DMS 273 treated with DMSO at 0.1 percent for 48 hours (cell line): ENCODE data around the gene TACR1.
"Not testable (repeated sequence)": the region's sequence is repeated elsewhere in the genome, so short reads cannot be mapped to it uniquely, and the experiment has no call there.

Experiments
- DNase-seq: peaks from one replicate; lab custom pipeline; 2025; lab: John Stamatoyannopoulos, UW

The TACR1 gene

GRCh38 chr2:75088791-75089190 lies 110.5 kb downstream of the TACR1 start:
- no peak for DNase-seq

- no peak for DNase-seq
These were observed 111.6 kb downstream of the TACR1 start for GRCh38 chr2:75087736-75088135.

GRCh38 chr2:75079575-75079974 lies 119.7 kb downstream of the TACR1 start:
- DNase-seq: no peak

DNA sequence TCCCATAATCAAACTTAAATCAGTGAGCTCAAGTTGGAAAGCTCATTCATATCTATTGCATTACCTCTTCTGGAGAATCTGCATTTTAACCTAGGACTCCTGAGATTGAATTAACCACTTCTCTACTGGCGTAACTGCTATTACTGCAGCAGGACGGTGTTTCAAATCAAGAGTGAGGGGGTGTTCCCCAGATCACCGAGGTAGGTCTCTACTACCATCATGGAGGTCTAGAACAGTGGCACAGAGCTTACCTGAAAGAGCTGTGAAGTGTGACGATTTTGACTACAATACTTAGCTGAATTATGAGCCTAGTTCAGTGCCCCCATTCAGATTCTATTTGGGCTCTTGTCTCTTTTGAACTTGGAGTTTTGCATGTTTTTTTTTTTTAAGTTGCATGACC lies 121.4 kb downstream of the TACR1 start:
- DNase-seq: no peak

GRCh38 chr2:75076088-75076487 lies 123.2 kb downstream of the TACR1 start:
- peak; percentile 96 for DNase-seq

DNA sequence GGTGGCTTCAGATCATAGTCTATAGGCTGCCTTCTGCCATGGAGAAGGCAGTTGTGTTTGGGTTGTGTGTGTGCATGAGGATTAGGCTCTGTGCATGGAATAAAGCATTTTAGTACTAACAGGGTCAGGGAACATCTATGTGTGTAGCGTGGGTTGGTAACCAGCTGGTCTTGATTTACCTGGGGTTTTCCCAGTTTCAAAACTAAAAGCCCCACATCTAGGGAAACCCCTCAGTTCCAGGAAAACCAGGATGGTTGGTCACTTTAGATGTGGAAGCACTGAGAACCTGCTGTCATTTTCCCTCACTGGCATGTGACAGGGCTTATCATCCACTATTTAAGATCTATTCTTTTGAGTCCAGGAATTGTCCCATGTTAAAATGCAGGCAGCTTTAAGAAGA lies 124.6 kb downstream of the TACR1 start:
- DNase-seq: no peak

DNA sequence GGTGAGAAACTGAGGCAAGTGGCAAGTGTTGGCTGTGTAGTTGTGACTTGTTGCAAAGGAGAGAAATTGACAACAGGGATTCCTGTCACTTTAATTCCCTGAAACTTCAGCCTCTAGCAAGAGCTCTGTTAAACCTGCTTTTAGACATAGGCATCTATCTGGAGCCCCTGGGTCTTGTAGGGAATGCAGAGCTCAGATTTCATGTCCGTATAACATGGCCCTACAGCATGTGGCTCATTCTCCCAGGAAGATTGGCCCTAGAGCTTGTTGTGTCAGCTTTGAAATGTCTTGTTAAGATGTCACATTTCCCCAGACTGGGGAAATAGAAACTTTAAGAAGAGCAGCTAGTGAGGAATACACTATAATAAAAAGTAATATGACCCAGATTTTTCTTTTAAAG lies 125.1 kb downstream of the TACR1 start:
- DNase-seq: no peak

- DNase-seq: no peak
These were observed 127.6 kb downstream of the TACR1 start for GRCh38 chr2:75071766-75072165.

DNA sequence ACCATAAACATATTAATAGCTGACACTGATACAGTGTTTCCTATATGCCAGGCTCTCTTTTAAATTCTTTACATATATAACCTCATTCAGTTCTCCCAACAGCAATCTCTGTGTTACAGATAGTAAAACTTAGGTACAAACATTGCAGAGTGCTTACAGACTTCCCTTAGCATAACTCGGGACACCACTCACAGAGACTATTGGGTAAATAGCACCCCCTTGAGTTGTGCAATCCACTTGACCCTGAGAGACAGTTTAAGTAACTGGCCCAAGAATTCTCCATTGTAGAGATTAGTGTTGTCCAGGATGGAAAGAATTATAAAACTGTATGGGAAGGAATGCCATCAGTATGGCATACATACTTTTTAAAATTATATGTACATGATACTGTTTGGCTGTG lies 130.8 kb downstream of the TACR1 start:
- no peak for DNase-seq

DNA sequence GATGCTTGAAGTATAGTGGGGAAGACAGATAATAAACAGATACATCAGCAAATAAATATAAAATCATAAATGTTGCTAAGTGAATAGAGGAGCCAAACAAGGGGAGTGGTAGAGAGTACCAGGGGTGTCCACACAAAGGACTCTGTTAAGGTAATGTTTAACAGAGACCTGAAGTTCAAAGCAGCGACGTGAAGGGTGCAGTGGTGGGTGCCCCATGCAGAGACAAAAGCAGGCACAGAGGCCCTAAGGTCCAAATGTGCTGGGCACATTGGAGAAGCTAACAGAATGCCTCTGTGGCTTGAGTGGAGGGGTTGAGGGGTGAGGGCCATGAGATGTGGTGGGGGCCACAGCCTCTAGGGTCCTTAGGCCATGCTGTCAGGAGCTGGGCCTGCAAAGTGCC lies 131.8 kb downstream of the TACR1 start:
- no peak for DNase-seq

DNA sequence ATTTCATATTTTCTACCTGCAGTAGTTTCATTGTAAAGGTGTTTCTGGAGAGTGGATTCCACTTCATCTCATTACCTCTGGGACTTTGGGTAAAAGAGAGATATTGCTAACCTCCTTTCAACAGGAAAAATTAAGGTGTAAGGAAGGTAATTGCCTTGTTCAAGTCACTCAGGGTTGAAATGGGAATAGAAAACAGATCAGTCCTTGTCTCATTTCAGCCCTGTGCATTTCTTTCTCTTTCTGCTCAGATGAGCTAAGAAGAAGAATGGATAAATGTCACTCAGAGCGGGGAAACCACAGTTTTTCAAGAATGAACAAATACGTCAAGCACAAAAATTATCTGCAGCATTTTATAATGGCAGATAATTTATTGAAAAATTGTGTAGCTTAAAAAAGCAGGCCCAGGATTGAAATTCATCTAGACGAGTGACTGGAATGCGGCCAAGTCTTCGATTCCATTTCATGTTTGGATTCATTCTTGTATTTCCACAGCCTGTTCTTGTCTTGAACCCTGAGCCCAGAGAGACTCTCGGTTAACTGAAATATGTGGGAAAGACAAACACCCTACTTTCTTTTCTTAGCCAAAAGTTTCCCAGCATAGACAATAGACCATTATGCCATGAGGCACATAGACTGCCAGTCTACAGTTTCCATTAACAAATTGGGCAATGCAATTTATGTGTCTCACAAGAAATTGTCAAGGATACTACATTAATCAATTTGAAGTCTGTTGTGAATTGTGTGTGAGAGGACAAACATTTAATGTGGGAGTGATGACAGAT lies 133.0 kb downstream of the TACR1 start:
- DNase-seq: no peak

DNA sequence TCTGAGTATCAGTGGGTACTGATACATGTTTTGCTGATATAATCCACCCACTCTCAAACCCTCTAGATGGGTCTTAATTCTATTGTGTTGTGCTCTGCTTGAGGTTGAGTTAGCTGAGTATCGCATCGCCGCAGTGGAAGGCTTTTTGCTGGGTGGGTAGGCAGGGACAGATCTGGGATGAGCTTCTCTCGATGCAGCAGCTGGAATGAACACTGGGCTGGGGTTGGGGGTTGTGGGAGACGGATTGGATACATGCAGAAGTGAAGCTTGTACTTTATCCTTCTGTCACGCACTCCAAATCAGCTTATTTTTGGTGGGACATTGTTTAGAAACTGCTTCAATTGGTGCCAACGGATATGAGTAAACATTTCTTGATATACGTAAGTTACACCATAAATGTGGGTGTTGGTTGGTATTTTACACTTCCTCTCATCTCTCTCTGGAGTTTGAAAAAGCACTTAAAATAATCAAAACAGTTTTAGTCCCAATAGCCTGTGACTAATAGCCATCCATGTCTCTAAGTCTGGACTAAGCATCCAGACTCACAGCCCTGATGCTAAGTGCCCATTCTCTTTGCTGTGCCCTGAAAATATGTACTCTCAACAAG lies 133.8 kb downstream of the TACR1 start:
- no peak for DNase-seq

- peak; percentile 6 for DNase-seq
These were observed 134.5 kb downstream of the TACR1 start for GRCh38 chr2:75064691-75065396.

- DNase-seq: no peak
These were observed 135.4 kb downstream of the TACR1 start for GRCh38 chr2:75063906-75064305.

GRCh38 chr2:75058427-75058826 lies 140.9 kb downstream of the TACR1 start:
- no peak for DNase-seq

- DNase-seq: not testable (repeated sequence)
These were observed 142.2 kb downstream of the TACR1 start for GRCh38 chr2:75057150-75057549.

GRCh38 chr2:75055820-75056675 lies 143.3 kb downstream of the TACR1 start:
- DNase-seq: no peak

DNA sequence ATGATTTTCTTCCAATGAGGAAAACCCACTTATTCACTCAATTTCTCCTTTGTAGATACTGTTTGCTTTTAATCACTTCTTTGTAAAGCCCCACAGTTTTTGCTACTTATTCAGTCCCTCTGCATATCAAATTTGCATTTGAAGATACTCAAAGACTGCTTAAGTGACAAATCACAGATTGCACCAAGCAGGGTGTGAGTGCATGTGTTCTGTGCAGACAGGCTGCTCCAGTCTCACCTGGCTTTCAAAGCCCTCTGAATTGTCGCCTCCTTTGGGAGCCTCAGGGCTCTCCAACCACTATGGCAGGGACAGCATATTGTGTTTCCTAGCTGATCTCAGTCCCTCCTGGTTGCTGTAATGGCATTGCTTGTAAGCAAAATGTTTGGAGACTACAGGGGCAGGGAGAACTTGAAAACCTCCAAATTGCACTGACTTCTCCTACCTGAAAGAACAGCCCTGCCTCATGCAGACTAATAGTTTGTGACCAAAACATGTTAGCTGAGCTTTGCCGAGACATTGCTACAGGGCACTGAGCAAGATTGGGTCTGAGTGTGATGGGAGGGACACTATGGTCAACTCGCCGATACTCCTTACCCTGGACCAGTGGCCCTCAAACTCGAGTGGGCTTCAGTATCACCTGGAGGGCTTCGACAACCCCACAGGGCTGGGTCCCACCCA lies 144.0 kb downstream of the TACR1 start:
- no peak for DNase-seq

DNA sequence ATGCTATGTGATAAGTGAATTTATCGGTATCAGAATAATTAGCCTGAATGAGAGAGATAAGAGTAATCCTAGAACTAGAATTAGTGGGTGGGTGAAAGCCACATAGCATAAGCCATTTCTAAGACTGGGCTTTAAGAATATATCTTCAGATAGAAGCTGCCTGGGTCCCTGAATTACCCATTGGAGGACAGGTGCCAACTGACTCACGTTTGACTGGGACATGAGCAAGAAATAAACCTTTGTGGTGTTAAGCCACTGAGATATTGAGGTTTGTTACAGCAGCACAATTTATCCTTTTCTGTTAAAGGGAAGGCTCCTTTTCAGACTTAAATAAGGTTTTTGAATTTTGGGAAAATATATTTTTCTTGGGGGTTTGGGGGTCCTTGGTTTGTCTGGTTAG lies 145.0 kb downstream of the TACR1 start:
- DNase-seq: no peak

DNA sequence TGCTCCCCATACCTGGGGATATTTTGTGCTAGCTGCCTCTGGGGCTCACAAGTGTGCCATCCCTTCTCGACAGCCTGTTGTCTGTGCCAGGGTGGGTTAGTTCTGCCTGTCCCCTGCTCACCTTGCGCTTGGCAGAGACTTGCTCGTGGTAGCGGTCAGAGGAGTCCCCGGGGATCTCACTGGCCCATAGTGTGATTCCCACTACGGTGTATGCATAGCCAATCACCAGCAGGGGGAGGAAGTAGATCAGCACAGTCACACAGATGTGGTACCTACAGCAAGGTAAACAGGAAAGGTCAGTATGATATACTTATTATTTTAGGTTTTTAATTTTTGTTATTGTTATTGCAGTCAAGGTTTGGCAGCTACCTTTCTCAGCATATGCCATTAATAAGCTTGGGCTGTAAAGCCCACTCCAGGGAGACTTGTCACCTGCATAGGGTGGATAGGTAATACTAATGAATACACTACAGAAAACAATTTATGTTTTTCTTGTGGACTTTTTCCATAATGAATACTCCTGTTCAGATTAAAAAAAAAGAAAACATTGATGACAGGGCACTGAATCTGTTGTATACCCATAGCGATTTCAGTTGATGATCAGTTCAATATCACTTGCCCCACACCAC lies 145.7 kb downstream of the TACR1 start:
- DNase-seq: no peak

- DNase-seq: no peak
These were observed 151.2 kb downstream of the TACR1 start for GRCh38 chr2:75047992-75048625.
